GM21786 (cell line): ENCODE data around the gene HPD.
"Not testable (repeated sequence)": the region's sequence is repeated elsewhere in the genome, so short reads cannot be mapped to it uniquely, and the experiment has no call there.

Experiments used
- ATAC-seq: cut with Tn5 transposase; IDR thresholded peaks from one replicate; pipeline ENCODE4 v1.9.1; 2021; ENCODE audit not compliant: unreplicated experiment

Gene HPD

GRCh38 chr12:121800694-121801594, 57.7 kb downstream of the HPD start:
- ATAC-seq: no peak

- ATAC-seq: peak; percentile 25
These were observed 58.6 kb downstream of the HPD start for GRCh38 chr12:121799842-121800693.

GRCh38 chr12:121799156-121799841, 59.4 kb downstream of the HPD start:
- ATAC-seq: no peak

- ATAC-seq: no peak
These were observed 59.9 kb downstream of the HPD start for GRCh38 chr12:121798787-121799155.

- no peak for ATAC-seq
These were observed 60.5 kb downstream of the HPD start for GRCh38 chr12:121797937-121798786.

GRCh38 chr12:121796855-121797751, 61.6 kb downstream of the HPD start:
- ATAC-seq: no peak

- ATAC-seq: no peak
These were observed 63.4 kb downstream of the HPD start for GRCh38 chr12:121795034-121795968.

- no peak for ATAC-seq
These were observed 64.1 kb downstream of the HPD start for GRCh38 chr12:121794534-121795033.

DNA sequence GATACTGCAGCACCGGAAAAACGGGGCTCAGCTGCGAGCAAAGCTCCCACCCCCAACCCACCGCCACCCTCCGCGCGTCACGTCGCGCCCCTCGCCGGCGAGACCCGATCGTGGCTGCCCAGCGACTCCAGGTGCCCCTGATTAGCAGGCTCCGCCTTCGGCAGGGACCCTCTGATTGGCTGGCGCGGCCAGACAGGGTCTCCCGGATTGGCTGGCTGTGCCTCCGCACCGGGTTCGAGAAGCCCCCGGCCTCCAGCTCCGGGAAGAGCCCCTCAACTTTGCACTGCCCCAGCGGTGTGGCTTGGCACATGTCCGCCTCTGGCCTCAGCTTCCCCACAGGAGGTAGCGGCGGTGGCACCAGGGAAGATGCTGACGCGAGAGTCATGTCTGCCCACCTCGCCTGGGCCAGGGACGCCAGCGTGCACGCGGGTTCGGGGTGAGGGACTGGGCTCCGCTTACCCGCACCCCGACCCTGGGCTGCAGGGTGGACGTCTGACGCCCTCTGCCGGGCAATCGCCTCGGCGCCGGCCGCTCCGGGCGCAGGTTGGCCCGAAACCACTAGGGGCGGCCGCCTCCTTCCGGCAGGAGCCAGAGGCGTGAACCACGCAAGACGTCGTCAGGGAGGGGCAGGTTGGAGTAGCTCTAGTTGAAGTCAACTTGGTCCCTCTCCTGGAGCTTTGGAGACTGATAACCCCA, 64.7 kb downstream of the HPD start:
- ATAC-seq: peak; percentile 46

- ATAC-seq: peak; percentile 9
These were observed 65.2 kb downstream of the HPD start, which contains the start of gene RHOF for GRCh38 chr12:121793440-121793837. RHOF (minus strand) TSS chr12:121793688; CDS start chr12:121793633, 55 bp downstream.

DNA sequence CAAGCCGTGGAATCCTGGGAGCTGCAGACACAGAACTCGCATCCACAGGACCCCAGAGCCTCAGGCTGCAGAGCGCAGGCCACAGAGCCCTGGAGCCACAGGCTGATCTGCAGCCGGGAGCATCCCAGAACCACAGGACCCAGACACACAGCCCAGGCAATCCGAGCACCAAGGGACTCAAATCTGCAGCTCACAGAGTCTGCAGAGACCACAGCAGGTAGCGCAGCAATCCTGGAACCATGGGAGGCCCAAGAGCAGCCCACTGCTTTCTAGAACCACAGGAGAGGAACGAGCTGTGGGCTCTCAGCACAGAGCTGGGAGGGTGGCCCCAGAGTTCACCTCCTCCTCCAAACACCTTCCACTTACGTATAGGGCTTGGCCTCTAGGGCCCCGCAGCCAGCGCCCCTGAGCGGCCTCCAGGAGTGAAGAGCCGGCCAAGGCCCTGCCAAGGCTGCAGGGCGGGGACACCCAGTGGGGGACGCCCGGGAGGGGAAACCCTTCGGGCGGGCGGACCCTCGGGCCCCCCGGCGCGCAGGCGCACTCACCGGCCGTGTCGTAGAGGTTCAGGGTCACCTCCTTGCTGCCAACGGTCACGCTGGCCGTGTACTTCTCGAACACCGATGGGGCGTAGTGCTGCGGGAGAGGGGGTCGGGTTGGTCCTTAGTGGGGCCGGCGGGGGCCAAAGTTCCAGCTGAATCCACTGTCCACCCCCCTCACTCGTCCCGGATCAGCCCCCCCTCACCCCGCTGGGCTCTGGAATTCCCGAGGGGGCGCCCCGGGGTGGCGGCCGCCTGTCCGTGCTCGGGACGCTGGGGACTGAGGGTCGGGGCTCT, 65.8 kb downstream of the HPD start:
- ATAC-seq: no peak

DNA sequence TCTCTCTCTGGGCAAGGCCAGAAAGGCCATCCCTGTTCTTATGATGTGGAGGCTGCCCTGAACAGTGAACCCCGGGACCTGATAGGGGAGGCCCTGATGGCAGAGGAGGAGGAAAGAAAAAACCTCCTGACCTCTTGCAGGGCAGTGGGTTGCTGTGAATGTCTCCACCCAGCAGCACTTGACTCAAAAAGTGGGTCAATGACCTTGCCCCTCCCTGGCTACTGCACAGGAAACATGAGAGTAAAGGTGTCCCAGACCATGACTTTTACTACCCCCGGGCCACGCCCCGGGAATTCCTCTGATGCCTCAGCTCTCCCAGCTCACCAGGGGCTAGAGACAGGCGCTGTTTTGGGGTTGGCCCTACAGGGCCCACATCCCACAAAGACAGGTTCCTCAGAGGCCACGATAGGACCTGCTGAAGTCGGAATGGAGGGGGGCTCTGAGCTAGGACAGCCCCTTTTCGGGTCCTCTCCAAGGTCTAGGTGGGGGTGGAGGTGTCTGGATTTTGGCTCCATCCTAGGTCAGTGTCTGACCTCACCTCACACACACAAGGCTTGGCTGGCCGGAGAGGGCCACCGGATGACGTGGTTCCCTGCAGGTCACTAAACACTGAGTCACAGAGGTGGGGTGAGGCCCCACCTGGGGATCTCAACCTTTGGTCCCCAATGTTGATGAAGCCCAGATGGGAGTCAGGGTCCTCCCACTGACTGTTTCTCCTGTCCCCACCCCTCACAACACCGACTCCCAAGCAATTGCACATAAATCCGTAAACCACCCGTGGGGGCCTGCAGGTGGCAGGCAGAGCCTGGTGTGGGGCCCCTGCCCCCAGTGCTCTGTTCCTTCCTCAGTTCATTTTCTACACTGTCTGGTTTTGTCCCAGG, 66.7 kb downstream of the HPD start:
- no peak for ATAC-seq

GRCh38 chr12:121790785-121791184, 67.9 kb downstream of the HPD start:
- not testable (repeated sequence) for ATAC-seq

DNA sequence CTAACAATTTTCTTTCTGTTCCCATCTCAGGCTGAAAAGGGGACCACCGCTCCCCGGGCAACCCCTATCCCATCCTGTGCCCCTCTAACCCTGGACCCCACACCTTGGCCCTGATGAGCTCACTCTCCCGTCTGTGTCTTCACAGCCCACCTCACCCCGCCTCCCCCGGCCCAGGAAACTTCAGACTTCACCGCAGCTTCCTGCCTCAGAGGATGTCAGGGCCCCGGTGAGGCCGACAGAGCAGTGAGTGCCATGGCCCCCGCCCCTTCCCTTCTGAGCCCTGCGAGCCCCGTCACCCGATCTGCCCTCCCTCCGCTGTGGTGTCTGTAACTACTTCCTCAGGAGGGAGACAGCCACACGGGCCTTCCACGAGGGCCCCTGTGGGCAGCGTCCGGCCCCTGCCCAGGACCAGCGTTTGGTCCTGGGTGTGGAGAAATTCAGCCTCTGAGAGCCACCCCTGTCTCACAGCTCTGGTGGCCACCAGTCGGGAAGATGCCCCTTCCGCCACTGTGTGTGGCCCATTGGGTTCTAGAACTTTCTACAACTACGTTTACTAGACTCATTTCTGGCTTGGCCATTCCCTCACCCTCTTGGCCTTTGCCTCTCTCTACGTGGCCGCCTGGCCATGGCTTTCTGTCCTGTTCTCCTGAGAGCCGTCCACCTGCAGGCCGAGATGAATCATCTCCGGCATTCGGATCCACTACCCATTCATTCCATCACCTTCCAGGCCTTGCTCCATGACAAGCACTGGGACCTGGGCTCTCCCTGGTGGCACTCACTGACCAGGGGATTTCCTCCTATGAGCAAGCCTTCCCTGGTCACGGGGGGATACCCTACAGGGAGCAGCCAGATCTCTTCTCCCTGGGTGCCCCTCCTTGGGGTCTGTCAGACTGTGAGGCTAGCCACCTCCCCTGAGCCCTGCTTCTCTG, 68.6 kb downstream of the HPD start:
- ATAC-seq: peak; percentile 42
